Esophagus squamous epithelium (tissue), 5 donors: ENCODE data around the gene CUEDC1. TPM values are rescaled to one million over a fixed set of nuclear protein-coding genes. Genes with fewer than 3 reads are reported as not detected.

Experiments used
- DNase-seq: peaks from one replicate; lab custom pipeline; 2025; lab: John Stamatoyannopoulos, UW
- H3K27ac ChIP-seq, 4 donors: fragments of 200-600 bp; sonication (generic); one replicate each; pipeline ENCODE4 v1.5.1; 2016 to 2019; ENCODE audit warnings: mild to moderate bottlenecking in 1 of 4
- H3K27me3 ChIP-seq, 4 donors: fragments of 200-600 bp; sonication (generic); 1 replicate in 3 of 4; 2 replicates in 1 of 4; pipeline versions ENCODE4 v1.5.1 to v1.6.0; 2017 to 2021; ENCODE audit warnings: antibody characterized with exemption in 1 of 4
- H3K36me3 ChIP-seq, 3 donors: fragments of 200-600 bp; sonication (generic); one replicate each; pipeline ENCODE4 v1.5.1; 2016 to 2019
- H3K4me1 ChIP-seq, 3 donors: fragments of 200-600 bp; sonication (generic); one replicate each; pipeline ENCODE4 v1.5.1; 2017 to 2019
- H3K4me3 ChIP-seq, 4 donors: fragments of 200-600 bp; sonication (generic); 1 replicate in 3 of 4; 2 replicates in 1 of 4; pipeline ENCODE4 v1.5.1; 2016 to 2019; ENCODE audit warnings: mild to moderate bottlenecking in 2 of 4, moderate library complexity in 1 of 4
- H3K9me3 ChIP-seq, 3 donors: fragments of 200-600 bp; sonication (generic); one replicate each; pipeline ENCODE4 v1.5.1; 2016 to 2019
- POLR2A ChIP-seq, 4 donors: fragments of 450-650 bp; IDR thresholded peaks; one replicate each; pipeline ENCODE4 v1.6.1; 2017; ENCODE audit warnings: antibody characterized with exemption in 4 of 4, mild to moderate bottlenecking in 4 of 4, moderate library complexity in 3 of 4
- WGBS, 2 donors: methylation state at CpG; one replicate each; pipeline ENCODE4 v1.1.5; 2018; 5-methylcytosine and 5-hydroxymethylcytosine counted together
- intact Hi-C: fragments of 100-400 bp; cut with DNase I; formaldehyde crosslinking; loops from one replicate; pipeline ENCODE4 v1.15.0; 2022
- total RNA-seq, 4 donors: library from RNA; depleted of rRNA; stranded (reverse); fragments of >200 nt; gene quantifications; one replicate each; pipeline ENCODE4 v1.1.0, GENCODE V29; 2016
- TF ChIP-seq, protein P1 (sequence below), 6 experiments: fragments of 450-650 bp in 4 of 6; fragments of 200-600 bp in 2 of 6; sonication (generic) in 2 of 6; IDR thresholded peaks; one replicate each; pipeline ENCODE4 v1.5.1; 2016 to 2019; ENCODE audit warnings: antibody characterized with exemption in 6 of 6, mild to moderate bottlenecking in 4 of 6, moderate library complexity in 4 of 6
- donor health status: DM: yes; HTN: yes; CAD: no.

Gene CUEDC1
- total RNA-seq, 4 donors from 2014 or later, result 7.4 to 27.3 (median 18.4) TPM

DNA sequence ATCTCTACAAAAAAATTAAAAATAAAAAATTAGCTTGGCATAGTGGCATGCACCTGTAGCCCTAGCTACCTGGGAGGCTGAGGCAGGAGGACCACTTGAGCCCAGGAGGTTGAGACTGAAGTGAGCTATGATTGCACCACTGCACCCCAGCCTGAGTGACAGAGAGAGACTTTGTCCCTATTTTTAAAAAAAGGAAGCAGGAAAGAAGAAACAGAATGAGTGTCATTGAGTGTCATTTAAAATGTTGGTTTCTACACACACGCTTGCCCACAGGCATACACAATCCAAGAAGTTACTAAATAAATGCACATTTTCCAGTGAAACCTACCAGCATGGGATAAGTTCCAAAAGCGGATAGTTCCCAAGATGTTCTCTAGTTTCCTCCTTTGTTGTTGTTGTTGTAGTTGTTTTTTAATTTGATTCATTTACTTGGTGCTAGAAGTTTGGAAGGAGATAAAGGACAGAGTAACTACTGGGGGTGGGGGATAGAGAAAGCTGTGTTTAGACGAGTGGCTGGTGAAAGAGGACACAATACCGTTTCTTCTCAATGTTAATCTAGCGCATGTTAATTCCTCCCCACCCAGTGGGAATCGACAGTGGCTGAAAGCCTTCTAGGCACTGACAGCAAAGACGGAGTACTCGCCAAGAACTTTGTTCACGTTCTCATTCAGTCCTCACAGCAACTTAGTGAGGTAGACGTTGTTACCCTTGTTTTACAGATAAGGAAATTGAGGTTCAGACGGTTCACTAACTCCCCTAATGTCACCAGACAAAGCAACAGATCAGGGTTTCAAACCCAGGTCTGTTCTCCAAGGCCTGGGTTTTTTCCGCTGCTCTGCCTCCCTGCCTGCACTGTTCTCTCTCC is 122.7 kb downstream of the CUEDC1 start:
- H3K27me3 ChIP-seq, result no peaks in the 10 kb centered on the region
- WGBS, 2 donors, result 26 to 39% methylated on average over 11 to 12 of the region's 12 CpGs
- no peaks in the 10 kb centered on the region for H3K9me3 ChIP-seq
- H3K27ac ChIP-seq, result peak overlapping the region in 3 of 4 donors; percentile 70 to 80 (median 77)
- H3K4me1 ChIP-seq, result peaks cover 0 to 33% (median 11%) of the 10 kb centered on the region in 3 donors
- TF ChIP-seq POLR2A (IDR thresholded peaks at IDR 0.05), result no peak
- TF ChIP-seq, protein P1, sequence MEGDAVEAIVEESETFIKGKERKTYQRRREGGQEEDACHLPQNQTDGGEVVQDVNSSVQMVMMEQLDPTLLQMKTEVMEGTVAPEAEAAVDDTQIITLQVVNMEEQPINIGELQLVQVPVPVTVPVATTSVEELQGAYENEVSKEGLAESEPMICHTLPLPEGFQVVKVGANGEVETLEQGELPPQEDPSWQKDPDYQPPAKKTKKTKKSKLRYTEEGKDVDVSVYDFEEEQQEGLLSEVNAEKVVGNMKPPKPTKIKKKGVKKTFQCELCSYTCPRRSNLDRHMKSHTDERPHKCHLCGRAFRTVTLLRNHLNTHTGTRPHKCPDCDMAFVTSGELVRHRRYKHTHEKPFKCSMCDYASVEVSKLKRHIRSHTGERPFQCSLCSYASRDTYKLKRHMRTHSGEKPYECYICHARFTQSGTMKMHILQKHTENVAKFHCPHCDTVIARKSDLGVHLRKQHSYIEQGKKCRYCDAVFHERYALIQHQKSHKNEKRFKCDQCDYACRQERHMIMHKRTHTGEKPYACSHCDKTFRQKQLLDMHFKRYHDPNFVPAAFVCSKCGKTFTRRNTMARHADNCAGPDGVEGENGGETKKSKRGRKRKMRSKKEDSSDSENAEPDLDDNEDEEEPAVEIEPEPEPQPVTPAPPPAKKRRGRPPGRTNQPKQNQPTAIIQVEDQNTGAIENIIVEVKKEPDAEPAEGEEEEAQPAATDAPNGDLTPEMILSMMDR (IDR thresholded peaks at IDR 0.05), result no peak
- H3K4me3 ChIP-seq, result peak overlapping the region in 3 of 4 donors; percentile 37 to 64 (median 39)
- intact Hi-C loops, result loop anchor here (10.0 kb wide), 1 partner anchor 708 kb away; no protein-coding TSS in a partner anchor
- DNase-seq, result no peak
- peaks cover 0 to 7% (median 0%) of the 10 kb centered on the region in 3 donors for H3K36me3 ChIP-seq

DNA sequence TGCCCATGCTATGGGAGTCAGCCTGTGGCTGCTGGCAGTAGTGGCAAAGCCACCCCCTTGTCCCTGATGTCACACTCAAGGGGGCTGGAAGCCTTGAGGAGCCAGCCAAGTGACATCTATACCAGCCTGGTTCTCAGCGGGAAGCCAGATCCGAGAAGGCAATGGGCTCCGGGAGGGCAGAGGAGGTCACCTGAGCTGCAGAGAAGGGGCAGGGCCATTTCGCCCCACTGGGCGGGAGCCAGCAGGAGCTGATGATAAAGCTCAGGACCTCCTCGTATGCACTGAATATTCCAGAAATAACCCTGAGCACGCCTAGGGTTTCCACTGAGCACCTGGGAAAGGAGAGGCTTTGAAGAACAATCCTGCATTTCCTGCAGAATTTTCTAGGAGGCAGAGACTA is 124.3 kb downstream of the CUEDC1 start:
- H3K9me3 ChIP-seq, result no peaks in the 10 kb centered on the region
- DNase-seq, result no peak
- no peak for TF ChIP-seq POLR2A (IDR thresholded peaks at IDR 0.05)
- TF ChIP-seq, protein P1 (IDR thresholded peaks at IDR 0.05), result no peak
- H3K27me3 ChIP-seq, result no peaks in the 10 kb centered on the region
- 90% methylated on average over 2 of the region's 7 CpGs; no CpG with 5 or more reads in 1 of the 2 donors for WGBS, 2 donors
- H3K36me3 ChIP-seq, result no peaks in the 10 kb centered on the region
- H3K27ac ChIP-seq, result no peak overlapping the region
- no peak overlapping the region for H3K4me3 ChIP-seq
- peaks cover 0 to 33% (median 11%) of the 10 kb centered on the region in 3 donors for H3K4me1 ChIP-seq
- intact Hi-C loops, result loop anchor here (10.0 kb wide), 1 partner anchor 706 kb away; no protein-coding TSS in a partner anchor

DNA sequence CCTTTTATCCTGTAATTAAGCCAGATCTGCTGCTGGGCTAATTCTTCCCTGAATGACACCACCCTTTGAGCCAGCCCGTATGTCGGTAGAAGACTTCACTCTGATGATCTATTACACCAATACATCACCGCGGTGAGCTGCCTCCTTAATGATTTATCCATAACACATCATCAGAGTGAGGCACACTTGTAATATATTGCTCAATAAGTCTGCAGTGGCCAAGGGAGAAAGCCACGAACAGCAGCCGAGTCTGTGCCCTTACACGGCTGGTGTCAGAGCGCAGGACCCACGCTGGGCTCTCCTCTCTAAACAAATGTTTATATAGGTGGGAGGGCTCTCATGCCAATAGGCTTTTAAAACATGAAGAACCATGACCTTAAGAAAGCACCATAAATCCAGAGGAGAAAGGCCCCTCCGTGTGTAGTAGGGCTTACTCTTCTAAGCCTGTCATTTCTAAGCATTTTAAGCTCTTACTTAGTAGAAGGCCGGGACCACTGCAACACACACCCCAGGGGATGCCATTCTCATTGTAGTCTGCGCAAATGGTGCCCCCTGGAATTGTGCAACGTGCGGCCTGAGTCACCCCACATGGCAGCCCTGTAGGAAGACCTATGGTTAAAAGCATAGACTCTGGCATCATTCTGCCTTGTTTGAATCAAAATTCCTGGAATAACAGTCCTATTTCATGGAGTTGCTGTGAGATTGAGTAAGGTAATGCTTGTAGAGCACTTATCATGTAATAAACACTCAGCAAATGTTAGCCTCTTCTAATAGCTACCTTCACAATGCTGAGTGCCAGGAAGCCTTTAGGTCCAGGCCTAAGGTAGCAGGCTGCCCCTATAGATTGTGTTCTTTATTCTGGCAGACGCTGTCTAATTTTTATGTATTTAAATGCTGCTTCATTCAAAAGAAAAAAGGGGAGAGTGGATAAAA is 131.5 kb downstream of the CUEDC1 start:
- Histone ChIP-seq H3K27me3 (peaks cover 0 to 4% (median 0%) of the 10 kb centered on the region in 4 donors), H3K27ac (no peak overlapping the region), H3K9me3 (no peaks in the 10 kb centered on the region), H3K36me3 (no peaks in the 10 kb centered on the region), H3K4me1 (no peaks in the 10 kb centered on the region), H3K4me3 (no peak overlapping the region)
- TF ChIP-seq, protein P1 (IDR thresholded peaks at IDR 0.05), result no peak
- no peak for TF ChIP-seq POLR2A (IDR thresholded peaks at IDR 0.05)
- DNase-seq, result no peak
- WGBS, 2 donors, result 78% methylated on average over 8 to 14 of the region's 15 CpGs
- intact Hi-C loops, result no loop called here

DNA sequence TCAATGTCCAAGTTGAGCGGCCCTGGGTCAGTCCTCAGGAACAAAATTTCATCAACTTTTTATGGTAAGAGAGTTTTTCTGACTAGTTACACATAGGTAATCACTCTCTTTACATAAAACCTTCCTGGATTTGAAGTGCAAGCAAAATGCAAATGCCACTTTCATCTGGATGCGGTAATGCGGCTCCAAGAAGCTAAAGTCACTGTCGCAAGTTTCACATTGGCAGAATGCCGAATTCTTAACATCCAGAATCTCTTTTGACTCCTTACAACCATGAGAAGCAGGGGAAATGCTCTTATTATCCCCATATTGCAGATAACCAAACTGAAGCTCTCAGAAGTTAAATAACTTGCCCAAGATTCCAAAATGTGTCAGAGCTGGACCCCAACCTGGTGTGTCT is 135.3 kb downstream of the CUEDC1 start:
- DNase-seq, result no peak
- Histone ChIP-seq H3K9me3 (no peaks in the 10 kb centered on the region), H3K36me3 (no peaks in the 10 kb centered on the region), H3K27ac (no peak overlapping the region), H3K4me1 (no peaks in the 10 kb centered on the region), H3K4me3 (no peak overlapping the region), H3K27me3 (peaks cover 0 to 34% (median 0%) of the 10 kb centered on the region in 4 donors)
- WGBS, 2 donors, result 90 to 93% methylated on average over 5 of the region's 5 CpGs
- intact Hi-C loops, result no loop called here
- TF ChIP-seq, protein P1 (IDR thresholded peaks at IDR 0.05), result no peak
- no peak for TF ChIP-seq POLR2A (IDR thresholded peaks at IDR 0.05)
